GM18858 (cell line): Measurements from ENCODE around the gene LGALS12.

ENCODE experiments used
- ATAC-seq: cut with Tn5 transposase; IDR thresholded peaks from one replicate; pipeline ENCODE4 v1.9.1; 2021; ENCODE audit not compliant: unreplicated experiment

Gene LGALS12

DNA sequence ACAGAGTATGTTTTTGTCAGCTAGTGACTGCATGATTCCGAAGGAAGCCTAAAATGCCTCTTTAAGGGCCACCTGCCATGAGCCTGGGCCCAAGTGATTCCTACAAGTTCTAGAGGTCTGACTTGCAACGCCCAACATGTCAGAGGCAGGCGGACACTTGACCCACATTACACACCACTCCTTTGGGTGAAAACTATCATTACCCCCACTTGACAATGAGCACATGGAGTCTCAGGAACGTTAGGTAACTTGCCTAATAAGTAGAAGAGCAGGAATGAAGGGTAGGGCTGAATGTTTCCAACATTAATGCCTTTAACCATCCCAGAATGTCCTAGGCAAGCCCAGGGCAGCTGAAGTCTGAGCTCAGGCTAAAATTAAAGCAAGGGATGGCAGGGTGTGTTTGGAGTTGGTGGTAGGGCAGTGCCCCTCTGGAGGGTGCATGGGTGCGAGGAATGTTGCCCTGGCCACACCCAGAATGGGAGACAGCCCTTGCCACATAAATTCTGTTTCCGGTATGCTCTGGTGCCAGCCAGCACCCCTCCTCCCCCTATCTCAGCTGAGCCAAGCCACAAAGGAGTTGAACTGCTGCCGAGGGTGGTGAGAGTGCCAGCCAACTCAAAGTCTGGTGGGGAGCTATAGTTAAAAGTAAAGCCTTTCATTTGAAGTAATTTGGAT, 54.8 kb downstream of the LGALS12 start:
- no peak for ATAC-seq

DNA sequence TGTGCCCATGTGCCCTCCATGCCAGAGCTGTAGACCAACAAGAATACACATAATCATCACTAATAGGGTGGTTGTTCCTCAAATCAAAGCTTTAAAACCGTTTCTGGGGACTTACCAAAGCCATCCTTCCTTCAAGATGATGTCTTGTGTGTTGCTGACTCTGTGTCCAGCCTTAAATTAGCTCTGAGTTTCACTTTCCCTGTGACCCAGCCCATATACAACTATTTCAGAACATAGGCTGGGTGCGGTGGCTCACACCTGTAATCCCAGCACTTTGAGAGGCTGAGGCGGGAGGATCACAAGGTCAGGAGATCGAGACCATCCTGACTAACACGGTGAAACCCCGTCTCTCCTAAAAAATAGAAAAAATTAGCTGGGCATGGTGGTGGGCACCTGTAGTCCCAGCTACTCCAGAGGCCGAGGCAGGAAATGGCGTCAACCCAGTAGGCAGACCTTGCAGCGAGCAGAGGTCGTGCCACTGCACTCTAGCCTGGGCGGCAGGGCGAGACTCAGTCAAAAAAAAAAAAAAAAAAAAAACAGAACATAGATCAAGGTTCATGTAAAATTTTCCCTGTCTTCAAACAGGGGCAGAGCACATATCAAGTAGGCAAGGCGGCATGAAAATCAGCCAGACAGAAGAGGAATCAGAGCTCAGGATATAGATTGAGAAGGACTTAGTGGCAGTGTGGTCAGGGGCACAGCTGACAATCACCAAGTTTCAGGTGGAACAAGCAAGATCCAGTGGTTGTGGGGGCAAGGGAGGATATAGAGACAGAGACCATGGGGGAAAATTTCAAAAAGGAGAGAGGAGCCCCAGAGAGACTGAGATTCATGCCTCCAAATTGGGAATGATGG, 57.5 kb downstream of the LGALS12 start, which contains the start of gene PLAAT2:
PLAAT2 (minus strand) TSS at position 179 of the 855 bp plus-strand sequence; CDS start at position 124, 55 bp downstream.
- no peak for ATAC-seq

DNA sequence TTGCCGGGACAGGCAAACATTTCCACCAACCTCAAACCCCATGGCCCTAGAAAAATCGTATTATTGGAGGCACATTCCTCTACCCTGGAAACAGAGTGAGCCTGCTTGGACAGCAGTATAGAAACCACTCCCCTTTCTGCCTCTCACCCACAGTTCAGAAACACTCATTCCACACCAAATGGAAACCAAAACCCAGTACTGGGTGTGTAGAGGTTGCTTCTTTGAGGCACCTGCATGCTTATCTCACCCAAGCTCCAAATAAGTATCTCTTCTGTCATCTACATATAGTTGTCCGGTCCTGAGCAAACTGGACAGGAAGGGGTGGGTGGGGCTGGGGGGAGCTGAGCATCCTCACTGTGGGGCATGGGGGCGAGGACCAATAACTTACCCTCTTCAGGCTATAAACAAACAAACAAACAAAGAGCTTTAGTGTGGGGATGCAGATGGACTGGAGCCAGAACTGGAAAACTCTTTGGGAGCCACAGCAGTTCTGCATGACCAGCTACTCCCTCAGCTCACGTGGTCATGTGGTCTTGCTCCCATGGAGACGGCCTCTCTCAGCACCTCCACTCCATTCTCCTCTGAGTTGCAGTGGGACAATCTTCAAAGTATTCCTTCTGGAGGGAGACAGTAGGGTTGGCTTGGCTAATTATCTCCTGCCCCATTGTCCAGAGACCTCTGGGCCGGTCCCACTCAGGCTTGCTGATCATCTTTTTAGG, 58.3 kb downstream of the LGALS12 start:
- ATAC-seq = peak; percentile 69

DNA sequence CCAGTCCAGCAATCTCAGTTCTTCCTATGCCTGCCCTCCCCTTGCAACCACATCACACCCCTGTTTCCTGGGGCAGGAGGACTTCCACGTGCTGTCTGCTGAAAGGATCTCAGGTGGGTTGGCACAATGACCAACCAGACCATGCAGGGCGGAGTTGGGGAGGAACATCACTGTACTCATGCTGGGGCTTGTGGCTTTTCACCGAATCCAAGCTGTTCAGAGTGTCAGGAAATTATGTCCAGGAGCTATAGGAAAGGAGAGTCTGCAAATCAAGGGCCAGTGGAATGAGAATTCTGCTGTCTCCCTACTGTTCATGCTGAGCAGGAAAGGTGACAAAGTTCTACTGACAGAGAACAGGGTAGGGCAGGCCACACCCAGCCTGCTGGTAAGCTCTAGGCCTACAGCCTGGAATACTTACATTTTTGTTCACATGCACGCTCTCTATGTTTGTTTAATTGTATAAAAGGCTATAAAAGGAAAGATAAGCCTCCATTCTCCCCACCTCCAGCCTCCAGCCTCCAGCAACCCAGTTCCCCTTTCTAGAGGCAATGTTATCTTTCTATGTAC, 59.0 kb downstream of the LGALS12 start:
- ATAC-seq = no peak
